ENCODE measurements around the gene SEMA5A.

The SEMA5A gene

GRCh38 chr5:9157020-9157419 lies 388.9 kb downstream of the SEMA5A start:
- Histone ChIP-seq H3K4me3 (replicated peaks; ENCODE audit: insufficient read depth, low read length) (no peak overlapping the region), H3K27me3 (ENCODE audit: insufficient read depth, poor library complexity, severe bottlenecking) (no peaks in the 10 kb centered on the region), H3K27ac (replicated peaks) (no peak overlapping the region)
- TF ChIP-seq GABPA (IDR thresholded peaks at IDR 0.05; ENCODE audit: low read depth) = no peak
- no peak for TF ChIP-seq SPI1 (IDR thresholded peaks at IDR 0.05; ENCODE audit: borderline replicate concordance, low read depth)
- TF ChIP-seq POLR2AphosphoS5 (IDR thresholded peaks at IDR 0.05; ENCODE audit: low read depth) = no peak
- TF ChIP-seq CTCF (IDR thresholded peaks at IDR 0.05; ENCODE audit: insufficient read depth, low read length) = no peak
- no peak for TF ChIP-seq REST (IDR thresholded peaks at IDR 0.05; ENCODE audit: insufficient replicate concordance, low read depth)
- no peak for DNase-seq (ENCODE audit: low read depth in 1 of 2, low spot score in 1 of 2)

GRCh38 chr5:9156282-9156681 lies 389.6 kb downstream of the SEMA5A start:
- Histone ChIP-seq H3K27ac (replicated peaks) (no peak overlapping the region), H3K4me3 (replicated peaks; ENCODE audit: insufficient read depth, low read length) (no peak overlapping the region), H3K27me3 (ENCODE audit: insufficient read depth, poor library complexity, severe bottlenecking) (no peaks in the 10 kb centered on the region)
- TF ChIP-seq CTCF (IDR thresholded peaks at IDR 0.05; ENCODE audit: insufficient read depth, low read length) = no peak
- no peak for TF ChIP-seq REST (IDR thresholded peaks at IDR 0.05; ENCODE audit: insufficient replicate concordance, low read depth)
- no peak for TF ChIP-seq POLR2AphosphoS5 (IDR thresholded peaks at IDR 0.05; ENCODE audit: low read depth)
- TF ChIP-seq SPI1 (IDR thresholded peaks at IDR 0.05; ENCODE audit: borderline replicate concordance, low read depth) = no peak
- TF ChIP-seq GABPA (IDR thresholded peaks at IDR 0.05; ENCODE audit: low read depth) = no peak
- DNase-seq (ENCODE audit: low read depth in 1 of 2, low spot score in 1 of 2) = peak; percentile 3 to 42

- no peaks in the 10 kb centered on the region for H3K27me3 ChIP-seq (ENCODE audit: insufficient read depth, poor library complexity, severe bottlenecking)
- no peak for DNase-seq (ENCODE audit: low read depth in 1 of 2, low spot score in 1 of 2)
- H3K4me3 ChIP-seq (replicated peaks; ENCODE audit: insufficient read depth, low read length) = no peak overlapping the region
- no peak overlapping the region for H3K27ac ChIP-seq (replicated peaks)
- TF ChIP-seq POLR2AphosphoS5 (IDR thresholded peaks at IDR 0.05; ENCODE audit: low read depth) = no peak
- TF ChIP-seq SPI1 (IDR thresholded peaks at IDR 0.05; ENCODE audit: borderline replicate concordance, low read depth) = no peak
- TF ChIP-seq REST (IDR thresholded peaks at IDR 0.05; ENCODE audit: insufficient replicate concordance, low read depth) = no peak
- no peak for TF ChIP-seq CTCF (IDR thresholded peaks at IDR 0.05; ENCODE audit: insufficient read depth, low read length)
- no peak for TF ChIP-seq GABPA (IDR thresholded peaks at IDR 0.05; ENCODE audit: low read depth)
Observed at GRCh38 chr5:9151684-9152427, 394.0 kb downstream of the SEMA5A start.
